PFSK-1 (cell line): ENCODE data around the gene KLHL3.

Experiments used
- FOXP2 ChIP-seq: optimal IDR thresholded peaks from 2 replicates; pipeline ENCODE3; 2011; ENCODE audit warnings: borderline replicate concordance, control low read depth, inconsistent platforms; ENCODE audit not compliant: insufficient read depth; ENCODE audit errors: extremely low read length, extremely low read depth
- POLR2AphosphoS5 ChIP-seq: IDR thresholded peaks from 2 replicates; pipeline ENCODE4 v1.6.1; 2012; ENCODE audit warnings: low read depth, mild to moderate bottlenecking, control low read depth, low read length, moderate library complexity
- REST ChIP-seq, 2 experiments: IDR thresholded peaks; 2 replicates each; pipeline versions ENCODE4 v1.6.1 to v1.8.0; 2011 to 2012; ENCODE audit warnings: low read depth in 2 of 2, low read length in 2 of 2, control low read depth in 1 of 2, inconsistent platforms in 1 of 2, mild to moderate bottlenecking in 1 of 2, moderate library complexity in 1 of 2; ENCODE audit not compliant: insufficient read depth in 1 of 2
- SIN3A ChIP-seq: IDR thresholded peaks from 2 replicates; pipeline ENCODE4 v1.6.1; 2012; ENCODE audit warnings: mild to moderate bottlenecking, low read length, moderate library complexity, borderline replicate concordance; ENCODE audit not compliant: insufficient read depth
- TAF1 ChIP-seq: IDR thresholded peaks from 2 replicates; pipeline ENCODE4 v1.6.1; 2012; ENCODE audit warnings: low read length, control low read depth, borderline replicate concordance; ENCODE audit not compliant: insufficient read depth

- no peak for TF ChIP-seq TAF1
- TF ChIP-seq POLR2AphosphoS5: no peak
- no peak for TF ChIP-seq REST (IDR thresholded peaks at IDR 0.05; ENCODE audit: insufficient read depth in 1 of 2, low read depth in 2 of 2, low read length in 2 of 2)
- TF ChIP-seq SIN3A: no peak
- TF ChIP-seq FOXP2: no peak
Observed at GRCh38 chr5:137733006-137733405, 2.9 kb downstream of the KLHL3 start.
